Measurements from ENCODE around the gene GASK1A.

The GASK1A gene

DNA sequence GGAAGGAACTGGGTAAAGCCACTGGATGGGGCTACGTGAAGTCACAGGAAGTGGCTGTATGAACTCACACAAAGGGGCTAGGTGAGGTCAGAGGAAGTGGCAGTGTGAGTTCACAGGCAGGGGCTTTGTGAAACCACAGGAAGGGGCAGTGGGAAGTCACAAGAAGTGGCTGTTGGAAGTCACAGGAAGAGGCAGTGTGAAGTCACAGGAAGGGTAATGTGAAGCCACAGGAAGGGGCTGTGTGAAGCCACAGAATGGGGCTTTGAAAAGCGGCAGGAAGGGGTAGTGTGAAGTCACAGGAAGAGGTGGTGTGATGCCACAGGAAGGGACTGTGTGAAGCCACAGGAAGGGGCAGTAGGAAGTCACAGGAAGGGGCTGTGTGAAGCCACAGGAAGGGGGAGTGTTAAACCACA, 34.6 kb downstream of the GASK1A start:
- DNase-seq (ENCODE audit: low read depth in 2 of 2), result no peak

DNA sequence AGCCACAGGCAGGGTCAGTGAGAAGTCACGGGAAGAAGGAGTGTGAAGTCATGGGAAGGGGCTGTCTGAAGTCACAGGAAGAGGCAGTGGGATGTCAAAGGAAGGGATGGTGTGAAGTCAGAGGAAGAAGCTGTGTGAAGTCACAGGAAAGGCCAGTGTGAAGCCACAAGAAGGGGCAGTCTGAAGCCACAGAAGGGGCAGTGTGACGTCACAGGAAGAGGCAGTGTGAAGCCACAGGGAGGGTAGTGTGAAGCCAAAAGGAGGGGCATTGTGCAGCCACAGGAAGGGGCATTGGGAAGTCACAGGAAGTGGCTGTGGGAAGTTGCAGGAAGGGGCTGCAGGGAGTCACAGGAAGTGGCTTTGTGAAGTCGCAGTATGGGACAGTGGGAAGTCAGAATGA, 35.1 kb downstream of the GASK1A start:
- no peak for DNase-seq (ENCODE audit: low read depth in 2 of 2)

DNA sequence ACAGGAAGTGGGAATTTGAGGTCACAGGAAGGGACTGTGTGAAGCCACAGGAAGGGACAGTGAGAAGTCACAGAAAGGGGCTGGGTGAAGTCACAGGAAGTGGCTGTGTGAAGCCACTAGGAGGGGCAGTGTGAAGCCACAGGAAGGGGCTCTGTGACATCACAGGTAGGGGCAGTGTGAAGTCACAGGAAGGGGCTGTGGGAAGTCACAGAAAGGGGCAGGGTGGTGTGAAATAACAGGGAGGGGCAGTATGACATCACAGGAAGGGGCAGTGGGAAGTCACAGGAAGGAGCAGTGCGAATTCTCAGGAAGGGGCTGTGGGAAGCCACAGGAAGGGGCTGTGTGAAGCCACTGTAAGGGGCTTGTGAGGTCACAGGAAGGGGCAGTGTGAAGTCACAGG, 35.8 kb downstream of the GASK1A start:
- no peak for DNase-seq (ENCODE audit: low read depth in 2 of 2)

DNA sequence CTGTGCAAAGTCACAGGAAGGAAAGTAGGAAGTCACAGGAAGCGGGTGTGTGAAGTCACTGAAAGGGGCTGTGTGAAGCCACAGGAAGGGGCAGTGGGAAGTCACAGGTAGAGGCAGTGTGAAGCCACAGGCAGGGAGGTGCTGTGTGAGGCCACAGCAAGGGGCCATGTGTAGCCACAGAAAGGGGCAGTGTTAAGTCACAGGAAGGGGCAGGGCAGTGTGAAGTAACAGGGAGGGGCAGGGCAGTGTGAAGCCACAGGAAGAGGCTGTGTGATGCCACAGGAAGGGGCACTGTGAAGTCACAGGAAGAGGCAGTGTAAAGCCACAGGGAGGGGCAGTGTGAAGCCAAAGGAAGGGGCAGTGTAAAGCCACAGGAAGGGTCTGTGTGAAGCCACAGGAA, 36.5 kb downstream of the GASK1A start:
- DNase-seq (ENCODE audit: low read depth in 2 of 2), result no peak

- DNase-seq (ENCODE audit: low read depth in 2 of 2), result no peak
These were observed 37.1 kb downstream of the GASK1A start for GRCh38 chr3:43015991-43016865.

GRCh38 chr3:43017004-43017403, 37.9 kb downstream of the GASK1A start:
- no peak for DNase-seq (ENCODE audit: low read depth in 2 of 2)

- no peak for DNase-seq (ENCODE audit: low read depth in 2 of 2)
These were observed 38.6 kb downstream of the GASK1A start for GRCh38 chr3:43017593-43018195.

- DNase-seq (ENCODE audit: low read depth in 2 of 2), result no peak
These were observed 39.1 kb downstream of the GASK1A start for GRCh38 chr3:43018246-43018645.

- DNase-seq (ENCODE audit: low read depth in 2 of 2), result no peak
These were observed 40.1 kb downstream of the GASK1A start for GRCh38 chr3:43019006-43019809.

- DNase-seq (ENCODE audit: low read depth in 2 of 2), result no peak
These were observed 40.7 kb downstream of the GASK1A start for GRCh38 chr3:43019826-43020225.

DNA sequence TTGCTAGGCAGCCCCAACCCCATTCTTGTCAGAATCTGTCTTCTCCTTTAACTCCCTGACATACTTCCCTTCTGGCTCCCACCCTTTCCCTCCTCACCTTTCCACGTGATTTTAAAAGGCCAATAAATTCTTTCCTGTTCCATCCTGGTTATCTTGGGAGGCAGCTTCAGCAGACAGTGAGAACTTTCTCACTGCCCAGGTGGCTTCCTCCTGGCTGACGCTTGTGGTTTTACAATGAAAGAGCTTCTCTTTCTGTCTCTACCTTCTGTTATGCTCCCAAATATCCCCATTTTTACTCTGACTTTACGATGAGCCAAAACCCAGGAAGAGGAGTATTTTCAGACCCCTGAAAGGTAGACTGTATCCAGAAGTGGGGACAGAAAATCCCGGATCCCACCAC, 42.1 kb downstream of the GASK1A start:
- DNase-seq (ENCODE audit: low read depth in 2 of 2), result no peak

DNA sequence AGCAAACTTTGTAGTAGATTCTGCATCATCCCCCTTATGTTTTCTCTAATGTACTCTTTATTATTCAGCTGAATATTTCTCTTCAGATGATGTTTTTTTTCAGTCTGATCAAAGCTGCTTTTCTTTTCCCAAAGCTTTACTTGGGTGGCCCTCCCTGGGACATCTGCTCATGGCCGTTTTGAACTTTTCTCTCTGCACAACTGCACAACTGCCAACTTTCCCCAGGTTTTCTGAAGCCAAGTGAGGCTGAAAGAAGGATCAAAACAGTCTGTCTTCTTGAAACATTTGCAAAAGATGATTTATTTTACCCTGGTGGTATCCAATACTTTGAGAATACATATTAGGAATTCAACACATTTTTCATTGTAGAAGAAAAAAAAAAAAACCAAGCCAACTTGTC, 43.0 kb downstream of the GASK1A start:
- DNase-seq (ENCODE audit: low read depth in 2 of 2), result no peak

GRCh38 chr3:43023066-43023465, 44.0 kb downstream of the GASK1A start:
- DNase-seq (ENCODE audit: low read depth in 2 of 2), result no peak

GRCh38 chr3:43023746-43024145, 44.6 kb downstream of the GASK1A start:
- no peak for DNase-seq (ENCODE audit: low read depth in 2 of 2)

GRCh38 chr3:43024181-43024885, 45.2 kb downstream of the GASK1A start:
- no peak for DNase-seq (ENCODE audit: low read depth in 2 of 2)

DNA sequence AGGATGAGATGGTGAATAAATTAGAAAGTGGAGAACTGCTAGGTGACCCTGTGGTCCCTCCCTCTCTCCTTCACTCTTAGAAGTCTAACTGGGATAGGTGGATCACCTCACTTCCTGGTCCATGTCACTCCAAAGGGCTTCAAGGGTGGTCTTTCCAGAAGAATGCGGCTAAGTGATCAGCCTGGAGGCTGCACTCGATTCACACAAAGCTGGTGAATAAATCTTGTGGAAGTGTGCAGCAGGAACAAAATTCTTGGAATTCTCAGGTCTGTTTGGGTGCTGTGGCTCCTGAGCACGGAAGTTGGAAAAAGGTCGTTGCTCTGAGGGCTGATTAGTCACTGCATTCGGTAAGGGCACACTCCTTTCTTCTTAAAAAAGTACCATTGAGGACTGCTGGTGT, 46.3 kb downstream of the GASK1A start:
- no peak for DNase-seq (ENCODE audit: low read depth in 2 of 2)

DNA sequence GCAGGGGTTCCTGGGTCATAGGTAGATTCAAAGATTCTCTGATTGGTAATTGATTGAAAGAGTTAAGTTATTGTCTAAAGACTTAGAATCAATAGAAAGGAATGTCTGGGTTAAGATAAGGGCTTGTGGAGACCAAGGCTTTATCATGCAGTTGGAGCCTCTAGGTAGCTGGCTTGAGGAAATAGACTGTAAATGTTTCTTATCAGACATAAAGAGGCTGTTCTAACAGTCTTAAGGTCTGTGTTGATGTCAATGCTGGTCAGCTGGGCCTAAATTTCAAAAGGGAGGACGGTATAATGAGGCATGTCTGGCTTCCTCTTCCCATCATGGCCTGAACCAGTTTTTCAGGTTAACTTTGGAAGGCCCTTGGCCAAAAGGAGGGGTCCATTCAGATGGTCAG, 48.9 kb downstream of the GASK1A start:
- DNase-seq (ENCODE audit: low read depth in 2 of 2), result no peak

GRCh38 chr3:43028678-43029490, 49.8 kb downstream of the GASK1A start:
- DNase-seq (ENCODE audit: low read depth in 2 of 2), result no peak

DNA sequence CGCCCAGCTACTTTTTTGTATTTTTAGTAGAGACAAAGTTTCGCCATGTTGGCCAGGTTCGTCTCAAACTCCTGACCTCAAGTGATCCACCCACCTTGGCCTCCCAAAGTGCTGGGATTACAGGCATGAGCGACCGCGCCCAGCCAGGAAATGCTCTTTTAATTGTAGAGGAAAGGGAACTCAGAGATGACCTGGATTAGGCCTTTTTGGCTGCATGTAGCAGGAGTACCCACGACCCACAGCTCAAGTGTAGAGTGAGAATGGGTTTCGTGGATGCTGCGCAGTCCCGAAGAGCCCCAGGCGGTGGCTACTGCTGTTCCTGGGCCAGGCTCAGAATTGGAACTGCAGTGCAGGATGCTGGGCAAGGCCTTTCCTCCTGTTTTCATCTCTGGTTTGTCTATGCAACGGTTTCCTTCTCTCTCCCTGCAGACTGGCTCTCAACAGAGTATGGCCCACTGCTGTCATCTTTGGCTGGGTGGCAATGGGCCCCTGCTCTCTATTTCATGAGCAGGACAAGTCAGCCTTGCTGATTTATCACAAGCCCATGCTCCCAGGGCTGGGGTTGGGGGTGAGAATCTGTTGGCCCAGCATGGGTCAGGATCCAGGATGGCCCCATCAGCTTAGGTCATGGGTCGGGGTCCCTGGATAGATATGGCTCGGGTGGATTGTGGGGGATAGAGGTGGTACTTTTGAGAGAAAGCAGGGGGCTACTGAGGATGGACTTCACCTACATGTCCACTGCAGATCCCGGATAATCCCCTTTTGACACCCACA, 51.2 kb downstream of the GASK1A start:
- DNase-seq (ENCODE audit: low read depth in 2 of 2), result no peak

DNA sequence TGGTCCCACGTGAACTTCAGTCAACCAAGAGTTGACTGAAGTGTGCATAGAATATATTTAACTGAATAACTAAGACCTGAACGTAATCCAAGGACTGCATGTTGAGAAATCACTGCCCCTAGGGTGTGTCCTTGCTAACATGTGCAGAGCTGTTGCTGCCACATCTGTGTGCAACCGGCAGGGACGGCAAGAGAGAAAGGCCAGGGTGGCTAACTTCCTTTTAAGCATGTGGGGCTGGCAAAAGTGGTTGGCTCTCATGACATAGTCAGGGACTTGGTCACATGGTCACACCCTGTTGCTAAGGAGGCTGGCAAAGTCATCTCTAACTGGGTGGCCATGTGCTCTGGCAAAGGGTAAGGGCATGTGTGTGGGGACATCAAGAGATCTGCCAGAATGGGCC, 52.4 kb downstream of the GASK1A start:
- no peak for DNase-seq (ENCODE audit: low read depth in 2 of 2)

Measured in stimulated activated CD8-positive, alpha-beta memory T cell treated with anti-CD3 and anti-CD28 coated beads, Interleukin-2, amount 100 ng/mL, for 1 hour (primary cell).